ENCODE measurements around the gene SIGLEC11. TPM values are rescaled to one million over a fixed set of nuclear protein-coding genes. Genes with fewer than 3 reads are reported as not detected.

SIGLEC11 gene
- total and polyA plus RNA-seq, 2 of the 13 experiments (the other 11 are each of a cell fraction or from before 2014, with no cell fraction given) = not detected

DNA sequence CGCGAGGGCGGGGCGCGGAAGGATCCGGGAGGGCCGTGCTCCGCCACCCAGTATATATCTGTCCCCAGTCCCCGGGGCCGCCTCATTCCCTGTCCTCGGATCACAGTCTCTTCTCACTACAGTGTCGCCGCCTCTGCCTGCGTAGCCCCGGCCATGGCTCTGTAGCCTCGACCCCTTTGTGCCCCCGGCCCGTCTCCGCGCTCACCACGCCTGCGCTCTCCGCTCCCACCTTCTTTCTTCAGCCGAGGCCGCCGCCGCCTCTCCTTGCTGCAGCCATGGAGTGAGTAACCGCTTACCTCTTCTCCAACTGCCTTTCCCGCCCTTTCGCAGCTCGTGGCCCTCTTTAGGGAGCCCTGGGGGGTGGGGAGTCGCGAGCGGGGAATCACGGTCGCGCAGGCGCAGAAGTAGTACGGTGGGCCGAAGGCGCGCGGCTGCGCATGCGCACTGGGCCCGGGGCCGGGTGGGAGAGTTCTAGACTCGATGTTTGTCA is 31.8 kb downstream of the SIGLEC11 start, which contains the start of the genes ATF5 and NUP62 (continued):
- TF ChIP-seq ZNF607 (CRISPR knock-in tag; IDR thresholded peaks at IDR 0.05; ENCODE audit: borderline replicate concordance) = peak; percentile 96
- TF ChIP-seq ETV6 (CRISPR knock-in tag; conservative IDR thresholded peaks at IDR 0.05) = peak; percentile 36; the same call in 1 of the 2 replicates
- TF ChIP-seq, protein P1, sequence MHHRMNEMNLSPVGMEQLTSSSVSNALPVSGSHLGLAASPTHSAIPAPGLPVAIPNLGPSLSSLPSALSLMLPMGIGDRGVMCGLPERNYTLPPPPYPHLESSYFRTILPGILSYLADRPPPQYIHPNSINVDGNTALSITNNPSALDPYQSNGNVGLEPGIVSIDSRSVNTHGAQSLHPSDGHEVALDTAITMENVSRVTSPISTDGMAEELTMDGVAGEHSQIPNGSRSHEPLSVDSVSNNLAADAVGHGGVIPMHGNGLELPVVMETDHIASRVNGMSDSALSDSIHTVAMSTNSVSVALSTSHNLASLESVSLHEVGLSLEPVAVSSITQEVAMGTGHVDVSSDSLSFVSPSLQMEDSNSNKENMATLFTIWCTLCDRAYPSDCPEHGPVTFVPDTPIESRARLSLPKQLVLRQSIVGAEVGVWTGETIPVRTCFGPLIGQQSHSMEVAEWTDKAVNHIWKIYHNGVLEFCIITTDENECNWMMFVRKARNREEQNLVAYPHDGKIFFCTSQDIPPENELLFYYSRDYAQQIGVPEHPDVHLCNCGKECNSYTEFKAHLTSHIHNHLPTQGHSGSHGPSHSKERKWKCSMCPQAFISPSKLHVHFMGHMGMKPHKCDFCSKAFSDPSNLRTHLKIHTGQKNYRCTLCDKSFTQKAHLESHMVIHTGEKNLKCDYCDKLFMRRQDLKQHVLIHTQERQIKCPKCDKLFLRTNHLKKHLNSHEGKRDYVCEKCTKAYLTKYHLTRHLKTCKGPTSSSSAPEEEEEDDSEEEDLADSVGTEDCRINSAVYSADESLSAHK (CRISPR knock-in tag; IDR thresholded peaks at IDR 0.05; ENCODE audit: borderline replicate concordance) = no peak
- TF ChIP-seq, protein P2, sequence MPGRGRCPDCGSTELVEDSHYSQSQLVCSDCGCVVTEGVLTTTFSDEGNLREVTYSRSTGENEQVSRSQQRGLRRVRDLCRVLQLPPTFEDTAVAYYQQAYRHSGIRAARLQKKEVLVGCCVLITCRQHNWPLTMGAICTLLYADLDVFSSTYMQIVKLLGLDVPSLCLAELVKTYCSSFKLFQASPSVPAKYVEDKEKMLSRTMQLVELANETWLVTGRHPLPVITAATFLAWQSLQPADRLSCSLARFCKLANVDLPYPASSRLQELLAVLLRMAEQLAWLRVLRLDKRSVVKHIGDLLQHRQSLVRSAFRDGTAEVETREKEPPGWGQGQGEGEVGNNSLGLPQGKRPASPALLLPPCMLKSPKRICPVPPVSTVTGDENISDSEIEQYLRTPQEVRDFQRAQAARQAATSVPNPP (CRISPR knock-in tag; IDR thresholded peaks at IDR 0.05) = peak; percentile 81; the same call in 1 of the 2 replicates
- TF ChIP-seq, protein P3, sequence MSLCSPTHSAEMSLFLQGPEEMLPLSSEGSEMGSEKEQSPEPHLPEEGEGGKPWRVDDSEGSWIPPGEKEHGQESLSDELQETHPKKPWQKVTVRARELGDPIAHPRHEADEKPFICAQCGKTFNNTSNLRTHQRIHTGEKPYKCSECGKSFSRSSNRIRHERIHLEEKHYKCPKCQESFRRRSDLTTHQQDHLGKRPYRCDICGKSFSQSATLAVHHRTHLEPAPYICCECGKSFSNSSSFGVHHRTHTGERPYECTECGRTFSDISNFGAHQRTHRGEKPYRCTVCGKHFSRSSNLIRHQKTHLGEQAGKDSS (CRISPR knock-in tag; IDR thresholded peaks at IDR 0.05; ENCODE audit: borderline replicate concordance, low read depth) = peak; percentile 43; the same call in 1 of the 2 replicates
- TF ChIP-seq TBL1XR1 (IDR thresholded peaks at IDR 0.05; ENCODE audit: borderline replicate concordance, low read length, partially characterized antibody) = no peak
- TF ChIP-seq ZNF839 (CRISPR knock-in tag; IDR thresholded peaks at IDR 0.05; ENCODE audit: borderline replicate concordance) = no peak
- no peak for TF ChIP-seq U2AF2 (IDR thresholded peaks at IDR 0.05; ENCODE audit: low read depth, low read length)
- no peak for TF ChIP-seq HDAC2 (CRISPR knock-in tag; IDR thresholded peaks at IDR 0.05)
- TF ChIP-seq REXO4 (CRISPR knock-in tag; IDR thresholded peaks at IDR 0.05; ENCODE audit: borderline replicate concordance) = no peak
- peak; percentile 80; the same call in 1 of the 2 replicates for TF ChIP-seq ZSCAN29 (CRISPR knock-in tag; conservative IDR thresholded peaks at IDR 0.05)
- TF ChIP-seq ZKSCAN8 (CRISPR knock-in tag; IDR thresholded peaks at IDR 0.05; ENCODE audit: borderline replicate concordance) = no peak
- TF ChIP-seq, protein P4, sequence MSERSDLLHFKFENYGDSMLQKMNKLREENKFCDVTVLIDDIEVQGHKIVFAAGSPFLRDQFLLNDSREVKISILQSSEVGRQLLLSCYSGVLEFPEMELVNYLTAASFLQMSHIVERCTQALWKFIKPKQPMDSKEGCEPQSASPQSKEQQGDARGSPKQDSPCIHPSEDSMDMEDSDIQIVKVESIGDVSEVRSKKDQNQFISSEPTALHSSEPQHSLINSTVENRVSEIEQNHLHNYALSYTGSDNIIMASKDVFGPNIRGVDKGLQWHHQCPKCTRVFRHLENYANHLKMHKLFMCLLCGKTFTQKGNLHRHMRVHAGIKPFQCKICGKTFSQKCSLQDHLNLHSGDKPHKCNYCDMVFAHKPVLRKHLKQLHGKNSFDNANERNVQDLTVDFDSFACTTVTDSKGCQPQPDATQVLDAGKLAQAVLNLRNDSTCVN (CRISPR knock-in tag; IDR thresholded peaks at IDR 0.05; ENCODE audit: borderline replicate concordance) = no peak
- TF ChIP-seq, protein P5, sequence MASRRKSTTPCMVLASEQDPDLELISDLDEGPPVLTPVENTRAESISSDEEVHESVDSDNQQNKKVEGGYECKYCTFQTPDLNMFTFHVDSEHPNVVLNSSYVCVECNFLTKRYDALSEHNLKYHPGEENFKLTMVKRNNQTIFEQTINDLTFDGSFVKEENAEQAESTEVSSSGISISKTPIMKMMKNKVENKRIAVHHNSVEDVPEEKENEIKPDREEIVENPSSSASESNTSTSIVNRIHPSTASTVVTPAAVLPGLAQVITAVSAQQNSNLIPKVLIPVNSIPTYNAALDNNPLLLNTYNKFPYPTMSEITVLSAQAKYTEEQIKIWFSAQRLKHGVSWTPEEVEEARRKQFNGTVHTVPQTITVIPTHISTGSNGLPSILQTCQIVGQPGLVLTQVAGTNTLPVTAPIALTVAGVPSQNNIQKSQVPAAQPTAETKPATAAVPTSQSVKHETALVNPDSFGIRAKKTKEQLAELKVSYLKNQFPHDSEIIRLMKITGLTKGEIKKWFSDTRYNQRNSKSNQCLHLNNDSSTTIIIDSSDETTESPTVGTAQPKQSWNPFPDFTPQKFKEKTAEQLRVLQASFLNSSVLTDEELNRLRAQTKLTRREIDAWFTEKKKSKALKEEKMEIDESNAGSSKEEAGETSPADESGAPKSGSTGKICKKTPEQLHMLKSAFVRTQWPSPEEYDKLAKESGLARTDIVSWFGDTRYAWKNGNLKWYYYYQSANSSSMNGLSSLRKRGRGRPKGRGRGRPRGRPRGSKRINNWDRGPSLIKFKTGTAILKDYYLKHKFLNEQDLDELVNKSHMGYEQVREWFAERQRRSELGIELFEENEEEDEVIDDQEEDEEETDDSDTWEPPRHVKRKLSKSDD (CRISPR knock-in tag; IDR thresholded peaks at IDR 0.05; ENCODE audit: low read depth) = no peak
- TF ChIP-seq KLF11 (CRISPR knock-in tag; IDR thresholded peaks at IDR 0.05) = 0 out of 2 replicates have a peak, but pooled peaks have one; percentile 69
- TF ChIP-seq, protein P6, sequence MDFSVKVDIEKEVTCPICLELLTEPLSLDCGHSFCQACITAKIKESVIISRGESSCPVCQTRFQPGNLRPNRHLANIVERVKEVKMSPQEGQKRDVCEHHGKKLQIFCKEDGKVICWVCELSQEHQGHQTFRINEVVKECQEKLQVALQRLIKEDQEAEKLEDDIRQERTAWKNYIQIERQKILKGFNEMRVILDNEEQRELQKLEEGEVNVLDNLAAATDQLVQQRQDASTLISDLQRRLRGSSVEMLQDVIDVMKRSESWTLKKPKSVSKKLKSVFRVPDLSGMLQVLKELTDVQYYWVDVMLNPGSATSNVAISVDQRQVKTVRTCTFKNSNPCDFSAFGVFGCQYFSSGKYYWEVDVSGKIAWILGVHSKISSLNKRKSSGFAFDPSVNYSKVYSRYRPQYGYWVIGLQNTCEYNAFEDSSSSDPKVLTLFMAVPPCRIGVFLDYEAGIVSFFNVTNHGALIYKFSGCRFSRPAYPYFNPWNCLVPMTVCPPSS (IDR thresholded peaks at IDR 0.05) = no peak
- TF ChIP-seq, protein P7, sequence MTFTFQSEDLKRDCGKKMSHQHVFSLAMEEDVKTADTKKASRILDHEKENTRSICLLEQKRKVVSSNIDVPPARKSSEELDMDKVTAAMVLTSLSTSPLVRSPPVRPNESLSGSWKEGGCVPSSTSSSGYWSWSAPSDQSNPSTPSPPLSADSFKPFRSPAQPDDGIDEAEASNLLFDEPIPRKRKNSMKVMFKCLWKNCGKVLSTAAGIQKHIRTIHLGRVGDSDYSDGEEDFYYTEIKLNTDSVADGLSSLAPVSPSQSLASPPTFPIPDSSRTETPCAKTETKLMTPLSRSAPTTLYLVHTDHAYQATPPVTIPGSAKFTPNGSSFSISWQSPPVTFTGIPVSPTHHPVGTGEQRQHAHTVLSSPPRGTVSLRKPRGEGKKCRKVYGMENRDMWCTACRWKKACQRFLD (CRISPR knock-in tag; IDR thresholded peaks at IDR 0.05; ENCODE audit: borderline replicate concordance) = peak; percentile 98
- 0 out of 2 replicates have a peak, but pooled peaks have one; percentile 56 for TF ChIP-seq ZSCAN30 (CRISPR knock-in tag; IDR thresholded peaks at IDR 0.05)
